Breast epithelium (tissue), 4 donors: ENCODE data around the gene VSTM2A. TPM values are rescaled to one million over a fixed set of nuclear protein-coding genes. Genes with fewer than 3 reads are reported as not detected.

ENCODE experiments used
- DNase-seq, 2 donors: peaks; one replicate each; pipeline ENCODE4 v3.0.0-alpha.2; 2019; ENCODE audit warnings: low spot score in 2 of 2
- H3K27ac ChIP-seq, 2 donors: fragments of 200-600 bp; sonication (generic) in 1 of 2; one replicate each; pipeline ENCODE4 v1.5.1; 2016 to 2019; ENCODE audit warnings: mild to moderate bottlenecking in 1 of 2
- H3K27me3 ChIP-seq, 2 donors: fragments of 200-600 bp; sonication (generic) in 1 of 2; one replicate each; pipeline versions ENCODE4 v1.5.1 to v1.6.0; 2017 to 2019; ENCODE audit warnings: control low read depth in 1 of 2, mild to moderate bottlenecking in 1 of 2
- H3K36me3 ChIP-seq: fragments of 200-600 bp; one replicate; pipeline ENCODE4 v1.5.1; 2019
- H3K4me1 ChIP-seq, 2 donors: fragments of 200-600 bp; sonication (generic); one replicate each; pipeline ENCODE4 v1.5.1; 2016 to 2019; ENCODE audit warnings: control low read depth in 1 of 2
- H3K4me3 ChIP-seq, 3 donors: fragments of 200-600 bp; sonication (generic); 1 replicate in 2 of 3; 2 replicates in 1 of 3; pipeline ENCODE4 v1.5.1; 2016 to 2019; ENCODE audit warnings: mild to moderate bottlenecking in 3 of 3, moderate library complexity in 2 of 3
- H3K9me3 ChIP-seq, 2 donors: fragments of 200-600 bp; sonication (generic) in 1 of 2; one replicate each; pipeline ENCODE4 v1.5.1; 2016 to 2019; ENCODE audit warnings: control low read depth in 1 of 2
- CTCF ChIP-seq, 3 donors: fragments of 450-650 bp; IDR thresholded peaks; one replicate each; pipeline ENCODE4 v1.5.1; 2016 to 2017; ENCODE audit warnings: antibody characterized with exemption in 3 of 3, mild to moderate bottlenecking in 3 of 3, moderate library complexity in 3 of 3
- POLR2A ChIP-seq: fragments of 450-650 bp; IDR thresholded peaks from one replicate; pipeline ENCODE4 v1.6.1; 2016; ENCODE audit warnings: antibody characterized with exemption, mild to moderate bottlenecking, moderate library complexity
- POLR2AphosphoS5 ChIP-seq, 3 donors: sonication (generic); formaldehyde crosslinking; IDR thresholded peaks; one replicate each; pipeline ENCODE4 v1.6.1; 2017; ENCODE audit warnings: antibody characterized with exemption in 3 of 3
- intact Hi-C: fragments of 100-400 bp; cut with DNase I; formaldehyde crosslinking; loops from one replicate; pipeline ENCODE4 v1.15.1; 2023; ENCODE audit warnings: low total_unique reads
- total RNA-seq, 3 donors: library from RNA; depleted of rRNA; stranded (reverse); fragments of >200 nt; gene quantifications; one replicate each; pipeline ENCODE4 v1.1.0, GENCODE V29; 2016

VSTM2A gene
- total RNA-seq, 3 donors from 2014 or later, result not detected

DNA sequence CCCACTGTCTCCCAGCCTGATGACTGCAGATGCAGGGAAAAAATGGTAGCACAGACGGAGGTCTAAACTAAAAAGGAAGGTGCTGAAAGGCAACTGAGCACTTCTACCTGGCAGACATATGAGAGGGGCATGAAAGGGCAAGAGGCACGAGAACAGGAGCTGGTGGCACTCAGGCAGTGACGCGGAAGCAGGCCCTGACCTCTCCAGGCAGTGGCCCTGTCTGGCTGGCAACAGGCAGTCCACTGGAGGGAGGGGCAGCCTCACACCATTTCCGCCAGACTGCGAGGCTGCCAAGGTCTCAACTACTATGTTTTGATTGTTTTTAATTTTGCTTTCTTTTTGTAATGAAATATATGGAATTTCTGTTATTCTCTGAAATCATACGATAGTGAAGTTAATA, 23.3 kb downstream of the VSTM2A start:
- no peak for TF ChIP-seq POLR2A
- TF ChIP-seq POLR2AphosphoS5 (IDR thresholded peaks at IDR 0.05), result no peak
- no peak for TF ChIP-seq CTCF (IDR thresholded peaks at IDR 0.05)
- no peaks in the 10 kb centered on the region for H3K27me3 ChIP-seq
- no peaks in the 10 kb centered on the region for H3K36me3 ChIP-seq
- H3K4me1 ChIP-seq, result no peaks in the 10 kb centered on the region
- DNase-seq, result no peak
- H3K4me3 ChIP-seq, result no peak overlapping the region
- intact Hi-C loops, result no loop called here
- H3K27ac ChIP-seq, result no peak overlapping the region
- H3K9me3 ChIP-seq, result no peaks in the 10 kb centered on the region

DNA sequence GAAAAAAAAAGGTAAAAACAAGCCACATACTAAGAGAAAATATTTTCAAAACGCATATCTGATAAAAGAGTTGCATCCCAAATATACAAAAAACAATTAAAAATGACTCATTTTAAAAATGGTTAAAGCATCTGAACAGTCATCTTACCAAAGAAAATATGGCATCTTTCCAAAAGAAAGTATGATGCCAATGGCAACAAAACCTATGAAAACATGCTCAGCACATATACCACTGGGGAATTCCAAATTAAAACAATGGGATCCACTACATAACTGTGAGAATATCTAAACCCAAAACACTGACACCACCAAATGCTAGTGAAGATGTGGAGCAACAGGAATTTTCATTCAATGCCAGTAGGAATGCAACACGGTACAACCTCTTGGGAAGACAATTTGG, 39.3 kb downstream of the VSTM2A start:
- no peaks in the 10 kb centered on the region for H3K27me3 ChIP-seq
- intact Hi-C loops, result no loop called here
- no peak overlapping the region for H3K27ac ChIP-seq
- H3K4me1 ChIP-seq, result no peaks in the 10 kb centered on the region
- no peak for DNase-seq
- TF ChIP-seq POLR2AphosphoS5 (IDR thresholded peaks at IDR 0.05) (no peak), POLR2A (no peak), CTCF (IDR thresholded peaks at IDR 0.05) (no peak)
- H3K36me3 ChIP-seq, result no peaks in the 10 kb centered on the region
- H3K4me3 ChIP-seq, result no peak overlapping the region
- no peaks in the 10 kb centered on the region for H3K9me3 ChIP-seq

DNA sequence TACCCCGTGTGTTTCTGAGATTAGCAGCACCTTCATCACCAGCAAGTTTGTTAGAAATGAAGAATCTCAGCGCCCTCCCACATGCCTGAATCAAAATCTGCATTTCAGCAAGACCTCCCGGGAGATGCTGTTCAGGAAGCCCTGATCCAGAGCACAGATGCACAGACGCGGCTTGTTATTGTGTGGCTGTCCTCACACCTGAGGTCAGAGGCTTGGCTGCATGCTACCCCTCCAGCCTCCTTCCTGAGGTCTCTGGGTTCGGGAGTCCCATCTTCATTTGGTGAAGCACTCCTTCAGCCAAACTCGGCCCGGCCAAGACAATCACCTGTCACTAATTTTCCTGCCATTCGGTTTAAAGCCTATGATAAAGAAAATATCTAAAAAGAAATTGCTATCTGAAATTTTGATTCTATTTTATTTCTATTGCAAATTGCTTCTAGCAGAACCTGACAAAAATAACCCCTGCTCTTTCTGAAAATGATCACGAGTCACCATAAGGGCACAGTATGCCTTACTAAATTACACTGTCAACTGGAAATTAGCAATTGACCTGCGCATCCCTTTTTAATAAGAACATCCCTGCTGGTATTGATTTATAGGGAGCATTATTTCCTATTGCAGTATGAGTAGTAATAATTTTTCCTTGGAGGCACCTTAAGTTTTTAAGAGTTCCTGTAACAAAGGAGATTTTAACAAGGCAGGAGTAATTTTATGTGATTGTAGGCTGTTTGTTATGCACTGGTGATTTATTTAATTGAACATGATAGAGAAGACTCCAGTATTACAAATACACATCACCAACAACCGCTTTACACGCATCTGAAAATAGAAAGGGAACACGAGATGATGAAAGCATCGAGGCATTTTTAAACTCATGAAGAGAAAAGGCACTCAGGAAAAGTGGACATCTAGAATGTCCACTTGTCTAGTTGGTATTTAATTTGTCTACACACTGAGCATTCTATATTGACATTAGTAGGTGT, 49.5 kb downstream of the VSTM2A start:
- DNase-seq, result no peak
- TF ChIP-seq POLR2AphosphoS5 (IDR thresholded peaks at IDR 0.05) (no peak), POLR2A (no peak)

GRCh38 chr7:54596747-54597146, 54.6 kb downstream of the VSTM2A start:
- H3K27me3 ChIP-seq, result no peaks in the 10 kb centered on the region
- H3K4me1 ChIP-seq, result no peaks in the 10 kb centered on the region
- DNase-seq, result no peak
- TF ChIP-seq CTCF (IDR thresholded peaks at IDR 0.05), result no peak
- no peak for TF ChIP-seq POLR2AphosphoS5 (IDR thresholded peaks at IDR 0.05)
- no peak for TF ChIP-seq POLR2A
- no peaks in the 10 kb centered on the region for H3K9me3 ChIP-seq
- no peaks in the 10 kb centered on the region for H3K36me3 ChIP-seq
- H3K4me3 ChIP-seq, result no peak overlapping the region
- H3K27ac ChIP-seq, result no peak overlapping the region
- intact Hi-C loops, result no loop called here

More for the DNA sequence above, 49.5 kb downstream of the VSTM2A start:
- H3K27ac ChIP-seq, result no peak overlapping the region
- no peaks in the 10 kb centered on the region for H3K27me3 ChIP-seq
- H3K36me3 ChIP-seq, result no peaks in the 10 kb centered on the region
- intact Hi-C loops, result no loop called here
- no peak overlapping the region for H3K4me3 ChIP-seq
- H3K4me1 ChIP-seq, result no peaks in the 10 kb centered on the region
- H3K9me3 ChIP-seq, result no peaks in the 10 kb centered on the region

- H3K36me3 ChIP-seq, result no peaks in the 10 kb centered on the region
- intact Hi-C loops, result no loop called here
These were observed 73.4 kb downstream of the VSTM2A start for GRCh38 chr7:54615537-54615936.

More at GRCh38 chr7:54615537-54615936, 73.4 kb downstream of the VSTM2A start:
- DNase-seq, result no peak
- no peaks in the 10 kb centered on the region for H3K4me1 ChIP-seq
- peaks cover 0 to 12% of the 10 kb centered on the region in 2 donors for H3K9me3 ChIP-seq
- no peak overlapping the region for H3K27ac ChIP-seq
- H3K4me3 ChIP-seq, result no peak overlapping the region
- TF ChIP-seq CTCF (IDR thresholded peaks at IDR 0.05), result no peak
- no peak for TF ChIP-seq POLR2AphosphoS5 (IDR thresholded peaks at IDR 0.05)
- TF ChIP-seq POLR2A, result no peak
- no peaks in the 10 kb centered on the region for H3K27me3 ChIP-seq

Other genes starting within 250 kb of the VSTM2A start
- gene SEC61G, start 216.8 kb downstream of the VSTM2A start, total RNA-seq, result 100 to 1,000 TPM; 192 to 238 (median 194) TPM